Vagina (tissue), 2 donors: ENCODE results near the gene PTPRM. TPM values are rescaled to one million over a fixed set of nuclear protein-coding genes. Genes with fewer than 3 reads are reported as not detected.

ENCODE experiments used
- DNase-seq, 2 donors: peaks; one replicate each; pipeline ENCODE4 v3.0.0-alpha.2; 2017; ENCODE audit errors: extremely low spot score in 2 of 2
- H3K27ac ChIP-seq: fragments of 200-600 bp; sonication (generic); one replicate; pipeline ENCODE4 v1.5.1; 2019
- H3K27me3 ChIP-seq: fragments of 200-600 bp; sonication (generic); one replicate; pipeline ENCODE4 v1.5.1; 2019
- H3K36me3 ChIP-seq, 2 donors: fragments of 200-600 bp; sonication (generic); one replicate each; pipeline ENCODE4 v1.5.1; 2017 to 2019
- H3K4me1 ChIP-seq: fragments of 200-600 bp; sonication (generic); one replicate; pipeline ENCODE4 v1.5.1; 2019
- H3K4me3 ChIP-seq, 2 donors: fragments of 200-600 bp; sonication (generic); 1 replicate in 1 of 2; 2 replicates in 1 of 2; pipeline ENCODE4 v1.5.1; 2016 to 2019
- H3K9me3 ChIP-seq: fragments of 200-600 bp; sonication (generic); one replicate; pipeline ENCODE4 v1.5.1; 2019
- POLR2A ChIP-seq, 2 donors: fragments of 450-650 bp; IDR thresholded peaks; one replicate each; pipeline ENCODE4 v1.6.1; 2017; ENCODE audit warnings: antibody characterized with exemption in 2 of 2, mild to moderate bottlenecking in 2 of 2, moderate library complexity in 2 of 2
- POLR2AphosphoS5 ChIP-seq, 2 donors: sonication (generic); formaldehyde crosslinking; IDR thresholded peaks; one replicate each; pipeline ENCODE4 v1.9.0; 2017; ENCODE audit warnings: antibody characterized with exemption in 2 of 2, mild to moderate bottlenecking in 2 of 2, low read depth in 1 of 2; ENCODE audit not compliant: insufficient read depth in 1 of 2
- intact Hi-C: fragments of 100-400 bp; cut with DNase I; formaldehyde crosslinking; loops from one replicate; pipeline ENCODE4 v1.15.1; 2023
- total RNA-seq: library from RNA; depleted of rRNA; stranded (reverse); fragments of >200 nt; gene quantifications from one replicate; pipeline ENCODE4 v1.2.3, GENCODE V29; 2016
- TF ChIP-seq, protein P1 (sequence below), 3 experiments: fragments of 450-650 bp in 2 of 3; fragments of 200-600 bp in 1 of 3; sonication (generic) in 1 of 3; IDR thresholded peaks; one replicate each; pipeline ENCODE4 v1.5.1; 2017 to 2019; ENCODE audit warnings: antibody characterized with exemption in 3 of 3, mild to moderate bottlenecking in 2 of 3, moderate library complexity in 2 of 3

Gene PTPRM
- total RNA-seq, 1 donor from 2014 or later = 60.2 TPM

DNA sequence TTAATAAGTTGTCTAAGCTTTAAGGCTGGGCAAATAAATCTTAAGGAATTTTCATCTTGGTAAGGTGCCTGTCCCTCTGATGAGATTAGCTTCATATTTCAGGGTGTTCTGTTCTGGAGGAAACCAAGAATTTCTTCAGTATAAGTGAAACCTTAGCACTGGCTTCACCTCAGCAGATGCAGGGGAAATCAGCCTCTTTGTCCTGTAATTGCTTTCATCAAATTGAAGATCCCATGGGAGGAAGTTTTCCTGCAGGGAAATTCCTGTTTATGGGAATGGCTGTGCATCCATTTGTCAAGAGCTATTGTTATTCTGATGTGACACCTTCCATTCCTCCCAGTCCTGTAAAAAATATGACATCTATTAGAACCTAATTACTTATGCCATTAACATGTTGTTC is 174.5 kb downstream of the PTPRM start:
- DNase-seq = no peak
- peaks cover 23% of the 10 kb centered on the region for H3K4me1 ChIP-seq
- no peaks in the 10 kb centered on the region for H3K36me3 ChIP-seq
- intact Hi-C loops = no loop called here
- H3K4me3 ChIP-seq = no peak overlapping the region
- H3K27me3 ChIP-seq = no peaks in the 10 kb centered on the region
- peaks cover 3% of the 10 kb centered on the region for H3K9me3 ChIP-seq
- no peak overlapping the region for H3K27ac ChIP-seq
- TF ChIP-seq, protein P1, sequence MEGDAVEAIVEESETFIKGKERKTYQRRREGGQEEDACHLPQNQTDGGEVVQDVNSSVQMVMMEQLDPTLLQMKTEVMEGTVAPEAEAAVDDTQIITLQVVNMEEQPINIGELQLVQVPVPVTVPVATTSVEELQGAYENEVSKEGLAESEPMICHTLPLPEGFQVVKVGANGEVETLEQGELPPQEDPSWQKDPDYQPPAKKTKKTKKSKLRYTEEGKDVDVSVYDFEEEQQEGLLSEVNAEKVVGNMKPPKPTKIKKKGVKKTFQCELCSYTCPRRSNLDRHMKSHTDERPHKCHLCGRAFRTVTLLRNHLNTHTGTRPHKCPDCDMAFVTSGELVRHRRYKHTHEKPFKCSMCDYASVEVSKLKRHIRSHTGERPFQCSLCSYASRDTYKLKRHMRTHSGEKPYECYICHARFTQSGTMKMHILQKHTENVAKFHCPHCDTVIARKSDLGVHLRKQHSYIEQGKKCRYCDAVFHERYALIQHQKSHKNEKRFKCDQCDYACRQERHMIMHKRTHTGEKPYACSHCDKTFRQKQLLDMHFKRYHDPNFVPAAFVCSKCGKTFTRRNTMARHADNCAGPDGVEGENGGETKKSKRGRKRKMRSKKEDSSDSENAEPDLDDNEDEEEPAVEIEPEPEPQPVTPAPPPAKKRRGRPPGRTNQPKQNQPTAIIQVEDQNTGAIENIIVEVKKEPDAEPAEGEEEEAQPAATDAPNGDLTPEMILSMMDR (IDR thresholded peaks at IDR 0.05) = no peak

DNA sequence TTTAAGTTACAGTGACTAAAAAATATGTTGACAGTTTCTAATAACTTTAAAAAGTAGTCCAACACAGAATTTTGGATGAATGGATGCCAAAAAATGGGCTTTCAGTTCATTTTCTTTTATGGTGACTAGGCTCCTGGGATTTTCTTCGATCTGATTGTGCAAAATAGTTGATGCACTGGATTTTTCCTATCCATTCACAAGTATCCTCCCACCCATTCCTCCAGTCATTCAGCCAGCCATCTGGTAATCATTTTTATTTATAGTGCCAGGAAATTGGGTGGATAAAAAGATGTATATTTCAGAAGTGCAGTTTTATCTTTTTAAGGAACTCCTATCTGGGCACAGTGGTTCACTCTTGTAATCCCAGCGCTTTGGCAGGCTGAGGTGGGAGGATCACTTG is 175.1 kb downstream of the PTPRM start:
- Histone ChIP-seq H3K27ac (no peak overlapping the region), H3K27me3 (no peaks in the 10 kb centered on the region), H3K4me1 (peaks cover 23% of the 10 kb centered on the region), H3K4me3 (no peak overlapping the region), H3K36me3 (no peaks in the 10 kb centered on the region), H3K9me3 (peaks cover 3% of the 10 kb centered on the region)
- intact Hi-C loops = no loop called here
- DNase-seq = no peak
- TF ChIP-seq POLR2AphosphoS5 (IDR thresholded peaks at IDR 0.05; ENCODE audit: insufficient read depth in 1 of 2, low read depth in 1 of 2) = no peak
- TF ChIP-seq POLR2A (IDR thresholded peaks at IDR 0.05) = no peak
- TF ChIP-seq, protein P1 (IDR thresholded peaks at IDR 0.05) = no peak

DNA sequence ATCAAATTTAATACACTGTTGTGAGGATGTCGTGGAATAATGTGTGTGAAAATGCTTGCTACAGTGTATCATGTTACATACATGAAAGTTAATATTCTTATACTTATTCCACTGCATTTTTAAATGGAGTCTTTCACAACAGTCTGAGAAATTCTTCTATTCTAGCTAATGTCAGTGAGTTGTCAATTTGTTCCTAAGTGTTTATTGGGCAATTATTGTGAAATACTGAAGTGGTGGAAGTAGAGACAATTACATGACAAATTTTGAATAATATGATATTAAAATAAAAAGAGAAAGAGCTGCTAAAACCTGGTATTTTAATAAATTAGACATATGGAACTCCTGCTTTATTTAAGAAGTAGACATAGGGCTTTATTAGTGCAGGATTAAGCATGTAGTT is 176.1 kb downstream of the PTPRM start:
- Histone ChIP-seq H3K27me3 (no peaks in the 10 kb centered on the region), H3K36me3 (no peaks in the 10 kb centered on the region), H3K4me1 (peaks cover 30% of the 10 kb centered on the region), H3K9me3 (peaks cover 3% of the 10 kb centered on the region), H3K27ac (no peak overlapping the region), H3K4me3 (no peak overlapping the region)
- TF ChIP-seq POLR2AphosphoS5 (IDR thresholded peaks at IDR 0.05; ENCODE audit: insufficient read depth in 1 of 2, low read depth in 1 of 2) (no peak), POLR2A (IDR thresholded peaks at IDR 0.05) (no peak)
- TF ChIP-seq, protein P1 (IDR thresholded peaks at IDR 0.05) = no peak
- DNase-seq = no peak
- intact Hi-C loops = no loop called here

DNA sequence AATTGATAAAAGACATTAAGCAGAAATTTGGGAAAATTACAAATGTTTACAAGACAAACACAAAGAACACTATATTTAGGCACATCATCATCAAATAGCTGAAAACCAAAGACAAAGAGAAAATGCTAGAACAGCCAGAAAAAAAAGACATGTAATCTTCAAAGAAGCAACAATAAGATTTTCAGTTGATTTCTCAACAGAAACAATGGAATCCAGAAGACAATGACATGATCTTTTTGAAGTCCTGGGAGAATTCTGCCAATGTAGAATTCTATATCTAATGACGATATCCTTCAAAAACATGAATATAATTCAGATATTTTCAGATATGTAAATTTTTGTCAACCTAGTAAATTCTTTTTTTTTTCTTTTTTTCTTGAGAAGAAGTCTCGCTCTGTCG is 179.0 kb downstream of the PTPRM start:
- no peak for TF ChIP-seq POLR2A (IDR thresholded peaks at IDR 0.05)
- TF ChIP-seq, protein P1 (IDR thresholded peaks at IDR 0.05) = no peak
- TF ChIP-seq POLR2AphosphoS5 (IDR thresholded peaks at IDR 0.05; ENCODE audit: insufficient read depth in 1 of 2, low read depth in 1 of 2) = no peak
- Histone ChIP-seq H3K36me3 (no peaks in the 10 kb centered on the region), H3K27me3 (no peaks in the 10 kb centered on the region), H3K4me1 (peaks cover 46% of the 10 kb centered on the region), H3K4me3 (no peak overlapping the region), H3K27ac (no peak overlapping the region), H3K9me3 (peaks cover 3% of the 10 kb centered on the region)
- intact Hi-C loops = no loop called here
- no peak for DNase-seq

DNA sequence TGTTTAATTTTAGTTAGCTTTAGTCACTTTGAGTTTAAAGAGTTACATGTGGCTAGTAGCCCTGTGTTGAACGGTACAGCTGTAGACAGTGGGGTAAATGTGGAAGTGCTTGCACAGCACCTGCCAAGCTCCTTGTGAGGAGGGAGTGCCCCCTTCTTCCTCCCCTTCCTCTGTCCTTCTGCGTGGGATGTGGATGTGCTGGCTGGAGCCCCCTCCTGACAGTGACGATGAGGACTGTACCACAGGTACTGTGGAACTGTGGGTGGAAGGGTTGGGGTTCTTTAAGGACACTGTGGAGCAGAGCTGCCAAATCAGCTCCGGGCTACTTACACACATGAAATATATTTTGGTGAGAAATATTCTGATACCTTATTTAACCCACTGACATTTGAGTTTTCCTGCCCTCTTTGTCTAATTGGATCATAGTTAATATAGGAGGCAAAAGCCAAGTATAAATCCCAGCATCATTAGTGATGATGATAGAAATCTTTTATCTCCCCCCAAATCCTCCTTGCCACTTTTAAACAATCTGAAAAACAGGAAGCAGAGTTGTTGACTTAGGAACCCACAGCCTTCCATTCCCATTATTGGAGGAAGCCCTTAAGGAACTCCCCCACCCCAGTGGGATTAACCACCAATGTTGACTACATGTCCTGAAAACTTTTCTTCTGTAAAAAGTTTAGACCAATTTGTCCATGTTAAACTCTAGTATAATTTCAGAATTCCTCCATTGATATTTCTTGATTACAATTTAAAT is 181.3 kb downstream of the PTPRM start:
- H3K4me3 ChIP-seq = no peak overlapping the region
- peaks cover 26% of the 10 kb centered on the region for H3K4me1 ChIP-seq
- intact Hi-C loops = no loop called here
- peaks cover 3% of the 10 kb centered on the region for H3K9me3 ChIP-seq
- H3K27me3 ChIP-seq = no peaks in the 10 kb centered on the region
- DNase-seq = no peak
- no peaks in the 10 kb centered on the region for H3K36me3 ChIP-seq
- H3K27ac ChIP-seq = peak overlapping the region; percentile 23
- TF ChIP-seq, protein P1 (IDR thresholded peaks at IDR 0.05) = no peak
- TF ChIP-seq POLR2A (IDR thresholded peaks at IDR 0.05) (no peak), POLR2AphosphoS5 (IDR thresholded peaks at IDR 0.05; ENCODE audit: insufficient read depth in 1 of 2, low read depth in 1 of 2) (no peak)
